GM12878 (cell line): ENCODE data around the gene CCDC134. TPM values are rescaled to one million over a fixed set of nuclear protein-coding genes. Genes with fewer than 3 reads are reported as not detected.
A peak's percentile ranks its signal among the peaks of the same experiment; 100 is the strongest.

Experiments used
- BCL11A ChIP-seq: IDR thresholded peaks from 2 replicates; pipeline ENCODE4 v1.6.1; 2011; ENCODE audit warnings: low read depth, low read length
- BHLHE40 ChIP-seq, 2 experiments: fragments of 450-650 bp in 1 of 2; IDR thresholded peaks; 2 replicates each; pipeline ENCODE4 v1.6.1; 2011 to 2017; ENCODE audit warnings: low read depth in 2 of 2, borderline replicate concordance in 1 of 2, improper control_type of control experiment in 1 of 2, low read length in 1 of 2, mild to moderate bottlenecking in 1 of 2
- CHD2 ChIP-seq: IDR thresholded peaks from 2 replicates; pipeline ENCODE4 v1.6.1; 2011; ENCODE audit warnings: low read depth, low read length, improper control_type of control experiment, borderline replicate concordance
- FOS ChIP-seq: IDR thresholded peaks from 3 replicates; pipeline ENCODE4 v1.6.1; 2011; ENCODE audit warnings: borderline replicate concordance; ENCODE audit not compliant: insufficient read length; ENCODE audit errors: extremely low read depth
- NFYB ChIP-seq: IDR thresholded peaks from 2 replicates; pipeline ENCODE4 v1.6.1; 2011; ENCODE audit warnings: low read depth, mild to moderate bottlenecking, low read length, improper control_type of control experiment, moderate library complexity; ENCODE audit not compliant: insufficient read depth
- PAX5 ChIP-seq: IDR thresholded peaks from 2 replicates; pipeline ENCODE4 v1.6.1; 2011; ENCODE audit warnings: low read depth, low read length, borderline replicate concordance
- PAX8 ChIP-seq: fragments of 450-650 bp; IDR thresholded peaks from 2 replicates; pipeline ENCODE4 v1.6.1; 2017; ENCODE audit warnings: mild to moderate bottlenecking, moderate library complexity
- RB1 ChIP-seq: fragments of 450-650 bp; formaldehyde crosslinking; IDR thresholded peaks from 2 replicates; pipeline ENCODE4 v1.6.1; 2017; ENCODE audit warnings: mild to moderate bottlenecking, borderline replicate concordance
- RBBP5 ChIP-seq: fragments of 200-600 bp; sonication (generic); conservative IDR thresholded peaks from 2 replicates; pipeline ENCODE4 v1.6.1; 2016
- RCOR1 ChIP-seq: conservative IDR thresholded peaks from 2 replicates; pipeline ENCODE4 v1.6.1; 2012; ENCODE audit warnings: low read depth, low read length, improper control_type of control experiment
- SIX5 ChIP-seq: IDR thresholded peaks from 2 replicates; pipeline ENCODE4 v1.6.1; 2011; ENCODE audit warnings: mild to moderate bottlenecking, low read depth, low read length, moderate library complexity; ENCODE audit not compliant: severe bottlenecking
- SRF ChIP-seq, 2 experiments: IDR thresholded peaks; 2 replicates each; pipeline ENCODE4 v1.6.1; 2011; ENCODE audit warnings: low read depth in 2 of 2, low read length in 2 of 2, mild to moderate bottlenecking in 1 of 2, moderate library complexity in 1 of 2
- SUZ12 ChIP-seq: fragments of 200-600 bp; sonication (generic); IDR thresholded peaks from one replicate; pipeline ENCODE4 v1.6.1; 2018; ENCODE audit warnings: antibody characterized with exemption, mild to moderate bottlenecking; ENCODE audit not compliant: unreplicated experiment
- ZNF207 ChIP-seq: fragments of 450-650 bp; IDR thresholded peaks from 2 replicates; pipeline ENCODE4 v1.6.1; 2014; ENCODE audit warnings: antibody characterized with exemption, mild to moderate bottlenecking, borderline replicate concordance
- ZNF24 ChIP-seq: fragments of 450-650 bp; IDR thresholded peaks from 2 replicates; pipeline ENCODE4 v1.6.1; 2017; ENCODE audit warnings: antibody characterized with exemption, mild to moderate bottlenecking
- polyA plus RNA-seq, 11 experiments: library from polyadenylated mRNA; depleted of rRNA in 4 of 11; unstranded in 6 of 11; stranded (reverse) in 5 of 11; fragments of >200 nt; fragmentation: Nextera tagmentation in 4 of 11; fragmentation: Illumina TruSeq in 1 of 11; extraction: Ambion mirVana in 4 of 11; extraction: Trizol in 1 of 11; gene quantifications; 1 replicate in 1 of 11; 2 replicates in 10 of 11; pipeline versions ENCODE4 v1.2.1 to v1.2.3, GENCODE V29; 2011 to 2016; ENCODE audit warnings: inconsistent platforms in 2 of 11, missing spikeins in 2 of 11, low read depth in 1 of 11
- total RNA-seq, 4 experiments: library from RNA; depleted of rRNA in 3 of 4; stranded (reverse); fragments of >200 nt in 3 of 4; fragmentation: Illumina TruSeq in 1 of 4; extraction: Trizol in 1 of 4; gene quantifications; 2 replicates each; pipeline versions ENCODE4 v1.2.1 to v1.2.3, GENCODE V29; 2013 to 2021
- TF ChIP-seq, protein P1 (sequence below): fragments of 450-650 bp; IDR thresholded peaks from 2 replicates; pipeline ENCODE4 v1.6.1; 2017; ENCODE audit warnings: mild to moderate bottlenecking, low read depth, inconsistent platforms; ENCODE audit not compliant: poor library complexity, severe bottlenecking
- TF ChIP-seq, protein P2 (sequence below): fragments of 450-650 bp; IDR thresholded peaks from 2 replicates; pipeline ENCODE4 v1.6.1; 2016; ENCODE audit warnings: mild to moderate bottlenecking
- TF ChIP-seq, protein P3 (sequence below): fragments of 450-650 bp; IDR thresholded peaks from 2 replicates; pipeline ENCODE4 v1.6.1; 2017; ENCODE audit warnings: mild to moderate bottlenecking
- TF ChIP-seq, protein P4 (sequence below): fragments of 450-650 bp; IDR thresholded peaks from 2 replicates; pipeline ENCODE4 v1.6.1; 2017; ENCODE audit warnings: borderline replicate concordance

Gene CCDC134
- total and polyA plus RNA-seq, 10 of the 15 experiments (the other 5 are each of a cell fraction or from before 2014, with no cell fraction given) = 0.35 to 19.3 (median 11.8) TPM

DNA sequence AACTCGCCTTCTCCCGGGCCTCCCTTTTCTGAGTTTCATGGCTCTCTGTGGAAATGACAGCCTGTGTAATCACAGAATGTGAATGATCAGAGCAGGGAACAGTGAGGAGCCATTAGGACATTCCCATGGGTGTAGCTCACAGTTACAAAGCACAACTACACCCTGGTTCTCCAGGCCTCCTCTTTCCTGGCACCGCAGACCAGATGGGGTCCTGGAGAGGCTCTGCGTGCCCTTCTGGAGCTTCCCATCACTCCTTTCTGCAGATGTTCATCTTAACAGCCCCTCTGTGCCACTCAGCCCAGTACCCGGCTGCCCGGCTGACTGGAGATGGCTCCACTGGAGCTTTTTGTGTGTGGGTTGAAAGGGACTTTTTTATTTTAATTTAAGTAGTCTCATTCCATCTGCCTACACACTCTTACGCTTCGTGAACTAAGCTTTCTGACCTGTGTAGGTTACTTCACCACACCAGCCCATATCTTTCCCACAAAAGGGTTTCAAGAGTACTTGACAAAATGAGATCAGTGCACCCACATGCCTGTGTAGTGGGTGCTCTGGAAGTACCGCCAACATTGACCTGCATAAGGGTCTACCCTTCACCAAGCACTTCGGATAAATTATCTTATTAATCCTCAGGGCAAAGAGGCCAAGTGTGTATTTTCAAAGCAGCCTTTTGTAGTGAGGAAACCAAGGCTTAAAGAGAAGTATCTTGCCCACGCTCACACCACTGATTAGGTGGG is 62.2 kb downstream of the CCDC134 start (continued):
- TF ChIP-seq BCL11A (peak; percentile 42; the same call in 1 of the 2 replicates), ZNF24 (no peak), RB1 (no peak), CHD2 (peak; percentile 21; the same call in 1 of the 2 replicates), SUZ12 (no peak), PAX5 (peak; percentile 83), NFYB (no peak), ZNF207 (no peak), RCOR1 (no peak), RBBP5 (no peak), BHLHE40 (IDR thresholded peaks at IDR 0.05; ENCODE audit: borderline replicate concordance in 1 of 2, low read depth in 2 of 2, low read length in 1 of 2) (peak in 1 of 2 experiments; percentile 68; a peak in 1 of 4 replicates), SIX5 (no peak), SRF (IDR thresholded peaks at IDR 0.05; ENCODE audit: low read depth in 2 of 2, low read length in 2 of 2) (no peak; a peak in 1 of 4 replicates), PAX8 (no peak), FOS (no peak)
- TF ChIP-seq, protein P1, sequence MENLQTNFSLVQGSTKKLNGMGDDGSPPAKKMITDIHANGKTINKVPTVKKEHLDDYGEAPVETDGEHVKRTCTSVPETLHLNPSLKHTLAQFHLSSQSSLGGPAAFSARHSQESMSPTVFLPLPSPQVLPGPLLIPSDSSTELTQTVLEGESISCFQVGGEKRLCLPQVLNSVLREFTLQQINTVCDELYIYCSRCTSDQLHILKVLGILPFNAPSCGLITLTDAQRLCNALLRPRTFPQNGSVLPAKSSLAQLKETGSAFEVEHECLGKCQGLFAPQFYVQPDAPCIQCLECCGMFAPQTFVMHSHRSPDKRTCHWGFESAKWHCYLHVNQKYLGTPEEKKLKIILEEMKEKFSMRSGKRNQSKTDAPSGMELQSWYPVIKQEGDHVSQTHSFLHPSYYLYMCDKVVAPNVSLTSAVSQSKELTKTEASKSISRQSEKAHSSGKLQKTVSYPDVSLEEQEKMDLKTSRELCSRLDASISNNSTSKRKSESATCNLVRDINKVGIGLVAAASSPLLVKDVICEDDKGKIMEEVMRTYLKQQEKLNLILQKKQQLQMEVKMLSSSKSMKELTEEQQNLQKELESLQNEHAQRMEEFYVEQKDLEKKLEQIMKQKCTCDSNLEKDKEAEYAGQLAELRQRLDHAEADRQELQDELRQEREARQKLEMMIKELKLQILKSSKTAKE = peak; percentile 37
- TF ChIP-seq, protein P2, sequence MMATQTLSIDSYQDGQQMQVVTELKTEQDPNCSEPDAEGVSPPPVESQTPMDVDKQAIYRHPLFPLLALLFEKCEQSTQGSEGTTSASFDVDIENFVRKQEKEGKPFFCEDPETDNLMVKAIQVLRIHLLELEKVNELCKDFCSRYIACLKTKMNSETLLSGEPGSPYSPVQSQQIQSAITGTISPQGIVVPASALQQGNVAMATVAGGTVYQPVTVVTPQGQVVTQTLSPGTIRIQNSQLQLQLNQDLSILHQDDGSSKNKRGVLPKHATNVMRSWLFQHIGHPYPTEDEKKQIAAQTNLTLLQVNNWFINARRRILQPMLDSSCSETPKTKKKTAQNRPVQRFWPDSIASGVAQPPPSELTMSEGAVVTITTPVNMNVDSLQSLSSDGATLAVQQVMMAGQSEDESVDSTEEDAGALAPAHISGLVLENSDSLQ = peak; percentile 55
- TF ChIP-seq, protein P3, sequence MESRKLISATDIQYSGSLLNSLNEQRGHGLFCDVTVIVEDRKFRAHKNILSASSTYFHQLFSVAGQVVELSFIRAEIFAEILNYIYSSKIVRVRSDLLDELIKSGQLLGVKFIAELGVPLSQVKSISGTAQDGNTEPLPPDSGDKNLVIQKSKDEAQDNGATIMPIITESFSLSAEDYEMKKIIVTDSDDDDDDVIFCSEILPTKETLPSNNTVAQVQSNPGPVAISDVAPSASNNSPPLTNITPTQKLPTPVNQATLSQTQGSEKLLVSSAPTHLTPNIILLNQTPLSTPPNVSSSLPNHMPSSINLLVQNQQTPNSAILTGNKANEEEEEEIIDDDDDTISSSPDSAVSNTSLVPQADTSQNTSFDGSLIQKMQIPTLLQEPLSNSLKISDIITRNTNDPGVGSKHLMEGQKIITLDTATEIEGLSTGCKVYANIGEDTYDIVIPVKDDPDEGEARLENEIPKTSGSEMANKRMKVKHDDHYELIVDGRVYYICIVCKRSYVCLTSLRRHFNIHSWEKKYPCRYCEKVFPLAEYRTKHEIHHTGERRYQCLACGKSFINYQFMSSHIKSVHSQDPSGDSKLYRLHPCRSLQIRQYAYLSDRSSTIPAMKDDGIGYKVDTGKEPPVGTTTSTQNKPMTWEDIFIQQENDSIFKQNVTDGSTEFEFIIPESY = no peak
- TF ChIP-seq, protein P4, sequence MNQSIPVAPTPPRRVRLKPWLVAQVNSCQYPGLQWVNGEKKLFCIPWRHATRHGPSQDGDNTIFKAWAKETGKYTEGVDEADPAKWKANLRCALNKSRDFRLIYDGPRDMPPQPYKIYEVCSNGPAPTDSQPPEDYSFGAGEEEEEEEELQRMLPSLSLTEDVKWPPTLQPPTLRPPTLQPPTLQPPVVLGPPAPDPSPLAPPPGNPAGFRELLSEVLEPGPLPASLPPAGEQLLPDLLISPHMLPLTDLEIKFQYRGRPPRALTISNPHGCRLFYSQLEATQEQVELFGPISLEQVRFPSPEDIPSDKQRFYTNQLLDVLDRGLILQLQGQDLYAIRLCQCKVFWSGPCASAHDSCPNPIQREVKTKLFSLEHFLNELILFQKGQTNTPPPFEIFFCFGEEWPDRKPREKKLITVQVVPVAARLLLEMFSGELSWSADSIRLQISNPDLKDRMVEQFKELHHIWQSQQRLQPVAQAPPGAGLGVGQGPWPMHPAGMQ = no peak
